ENCODE data around the gene PEMT.

PEMT gene

DNA sequence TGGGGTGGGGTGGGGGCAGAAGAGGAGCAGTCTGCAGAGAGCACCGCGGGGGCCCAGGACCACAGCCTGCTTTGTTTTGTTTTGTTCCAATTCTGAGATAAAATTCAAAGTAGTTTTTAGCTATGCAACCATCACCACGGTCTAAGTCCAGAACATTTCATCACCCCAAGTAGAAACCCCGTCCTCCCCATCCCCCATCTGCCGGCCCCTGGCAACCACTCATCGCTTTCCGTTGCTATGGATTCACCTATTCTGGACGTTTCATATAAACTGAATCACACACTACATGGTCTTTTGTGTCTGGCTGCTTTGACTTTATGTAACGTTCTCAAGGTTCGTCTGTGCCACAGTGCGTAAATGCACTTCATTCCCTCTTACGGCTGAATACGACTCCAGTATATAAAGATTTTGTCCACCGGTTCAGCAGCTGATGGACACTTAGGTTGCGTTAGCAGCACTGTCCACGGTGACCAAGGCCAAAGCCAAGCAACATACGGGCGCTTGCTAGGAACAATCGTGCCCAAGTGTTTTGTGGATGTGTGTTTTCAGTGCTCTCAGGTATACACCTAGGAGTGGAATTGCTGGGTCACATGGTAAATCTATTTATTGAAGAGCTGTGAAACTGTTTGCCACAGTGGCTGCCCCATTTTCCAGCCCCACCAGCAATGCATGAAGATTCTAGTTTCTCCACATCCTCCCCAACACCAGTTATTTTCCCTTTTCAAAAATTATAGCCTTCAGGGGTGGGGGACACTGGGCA lies 67.6 kb downstream of the PEMT start:
- H3K4me2 ChIP-seq (ENCODE audit: low read depth, low read length), result no peak overlapping the region
- no peaks in the 10 kb centered on the region for H4K20me1 ChIP-seq (ENCODE audit: insufficient read depth, low read length)
- DNase-seq, result no peak
- no peak overlapping the region for H2AFZ ChIP-seq (ENCODE audit: low read length)
- no peaks in the 10 kb centered on the region for H3F3A ChIP-seq (ENCODE audit: insufficient read depth, low read length)
- H3K9me3 ChIP-seq (replicated peaks; ENCODE audit: insufficient read depth, low read length), result no peaks in the 10 kb centered on the region
- no peak for TF ChIP-seq CTCF (IDR thresholded peaks at IDR 0.05; ENCODE audit: low read length)
- no peak for TF ChIP-seq EZH2 (optimal IDR thresholded peaks at IDR 0.05; ENCODE audit: low read depth, low read length)
- no peak for TF ChIP-seq EZH2phosphoT487 (IDR thresholded peaks at IDR 0.05; ENCODE audit: low read length)
- no peak overlapping the region for H3K4me3 ChIP-seq (ENCODE audit: low read length)
- H3K27me3 ChIP-seq (replicated peaks; ENCODE audit: insufficient read depth, low read length), result no peaks in the 10 kb centered on the region
- no peaks in the 10 kb centered on the region for H3K79me2 ChIP-seq (ENCODE audit: low read length)
- no peaks in the 10 kb centered on the region for H3K9me2 ChIP-seq (replicated peaks; ENCODE audit: insufficient read depth, low read length)
- H3K4me1 ChIP-seq (ENCODE audit: low read length), result no peaks in the 10 kb centered on the region
- H3K36me3 ChIP-seq (replicated peaks; ENCODE audit: insufficient read depth, low read length), result no peaks in the 10 kb centered on the region
- no peak overlapping the region for H3K27ac ChIP-seq (ENCODE audit: low read length)
- no peak overlapping the region for H3K9ac ChIP-seq (ENCODE audit: low read length)

- H3K27ac ChIP-seq (ENCODE audit: low read length), result no peak overlapping the region
- no peaks in the 10 kb centered on the region for H3K27me3 ChIP-seq (replicated peaks; ENCODE audit: insufficient read depth, low read length)
- H3K4me2 ChIP-seq (ENCODE audit: low read depth, low read length), result no peak overlapping the region
- H3K4me3 ChIP-seq (ENCODE audit: low read length), result no peak overlapping the region
- TF ChIP-seq EZH2phosphoT487 (IDR thresholded peaks at IDR 0.05; ENCODE audit: low read length) (no peak), CTCF (IDR thresholded peaks at IDR 0.05; ENCODE audit: low read length) (no peak), EZH2 (optimal IDR thresholded peaks at IDR 0.05; ENCODE audit: low read depth, low read length) (no peak)
- H3F3A ChIP-seq (ENCODE audit: insufficient read depth, low read length), result no peaks in the 10 kb centered on the region
- H3K79me2 ChIP-seq (ENCODE audit: low read length), result no peaks in the 10 kb centered on the region
- no peak overlapping the region for H3K9ac ChIP-seq (ENCODE audit: low read length)
- no peaks in the 10 kb centered on the region for H3K36me3 ChIP-seq (replicated peaks; ENCODE audit: insufficient read depth, low read length)
- no peaks in the 10 kb centered on the region for H3K4me1 ChIP-seq (ENCODE audit: low read length)
- no peak overlapping the region for H2AFZ ChIP-seq (ENCODE audit: low read length)
- H3K9me3 ChIP-seq (replicated peaks; ENCODE audit: insufficient read depth, low read length), result no peaks in the 10 kb centered on the region
- H3K9me2 ChIP-seq (replicated peaks; ENCODE audit: insufficient read depth, low read length), result no peaks in the 10 kb centered on the region
- no peak for DNase-seq
- no peaks in the 10 kb centered on the region for H4K20me1 ChIP-seq (ENCODE audit: insufficient read depth, low read length)
Observed at GRCh38 chr17:17523001-17523730, 68.3 kb downstream of the PEMT start.

GRCh38 chr17:17520599-17521232 lies 70.8 kb downstream of the PEMT start:
- Histone ChIP-seq H3K36me3 (replicated peaks; ENCODE audit: insufficient read depth, low read length) (no peaks in the 10 kb centered on the region), H3K27ac (ENCODE audit: low read length) (no peak overlapping the region), H3K4me2 (ENCODE audit: low read depth, low read length) (no peak overlapping the region), H3K9ac (ENCODE audit: low read length) (no peak overlapping the region), H3K9me3 (replicated peaks; ENCODE audit: insufficient read depth, low read length) (no peaks in the 10 kb centered on the region), H4K20me1 (ENCODE audit: insufficient read depth, low read length) (no peaks in the 10 kb centered on the region), H2AFZ (ENCODE audit: low read length) (no peak overlapping the region), H3F3A (ENCODE audit: insufficient read depth, low read length) (no peaks in the 10 kb centered on the region), H3K79me2 (ENCODE audit: low read length) (no peaks in the 10 kb centered on the region), H3K4me3 (ENCODE audit: low read length) (no peak overlapping the region), H3K27me3 (replicated peaks; ENCODE audit: insufficient read depth, low read length) (no peaks in the 10 kb centered on the region), H3K9me2 (replicated peaks; ENCODE audit: insufficient read depth, low read length) (no peaks in the 10 kb centered on the region), H3K4me1 (ENCODE audit: low read length) (no peaks in the 10 kb centered on the region)
- no peak for DNase-seq
- TF ChIP-seq EZH2 (optimal IDR thresholded peaks at IDR 0.05; ENCODE audit: low read depth, low read length) (no peak), CTCF (IDR thresholded peaks at IDR 0.05; ENCODE audit: low read length) (no peak), EZH2phosphoT487 (IDR thresholded peaks at IDR 0.05; ENCODE audit: low read length) (no peak)

All from MM.1S (cell line).